Lower lobe of right lung (tissue), 2 donors: ENCODE data around the gene ACOT7. TPM values are rescaled to one million over a fixed set of nuclear protein-coding genes. Genes with fewer than 3 reads are reported as not detected.

Experiments used
- ATAC-seq, 2 donors: fragments of 200-7000 bp; cut with Tn5 transposase; one replicate each; pipeline ENCODE4 v1.9.1; 2020 to 2022; ENCODE audit warnings: mild to moderate bottlenecking in 2 of 2, moderate library complexity in 2 of 2
- DNase-seq: peaks from one replicate; pipeline ENCODE4 v3.0.0-alpha.2; 2020
- H3K27ac ChIP-seq: fragments of 200-600 bp; one replicate; pipeline ENCODE4 v1.8.0; 2022
- H3K27me3 ChIP-seq: fragments of 200-600 bp; one replicate; pipeline ENCODE4 v1.8.0; 2022; ENCODE audit warnings: low read depth
- H3K36me3 ChIP-seq: fragments of 200-600 bp; one replicate; pipeline ENCODE4 v1.8.0; 2022; ENCODE audit warnings: mild to moderate bottlenecking
- H3K4me1 ChIP-seq: fragments of 200-600 bp; one replicate; pipeline ENCODE4 v1.8.0; 2022
- H3K4me3 ChIP-seq: fragments of 200-600 bp; one replicate; pipeline ENCODE4 v1.8.0; 2022; ENCODE audit warnings: mild to moderate bottlenecking
- H3K9me3 ChIP-seq: fragments of 200-600 bp; one replicate; pipeline ENCODE4 v1.8.0; 2022
- CTCF ChIP-seq: fragments of 200-600 bp; IDR thresholded peaks from one replicate; pipeline ENCODE4 v1.8.0; 2022; ENCODE audit warnings: antibody characterized with exemption, mild to moderate bottlenecking
- intact Hi-C: fragments of 100-400 bp; cut with DNase I; formaldehyde crosslinking; loops from one replicate; pipeline ENCODE4 v1.11.0; 2022
- total RNA-seq: library from RNA; stranded (reverse); fragmentation: NEBNext Ultra II Directional; extraction: Animal tissue kit (Norgen Biotek cat#: 25700); gene quantifications from one replicate; pipeline ENCODE4 v1.2.1, GENCODE V29; 2021
- donor health status: DM: no; HTN: yes; CAD: no; lungs with severe emphysema.

The ACOT7 gene
- total RNA-seq, 1 donor from 2014 or later: 28.5 TPM

- ATAC-seq: no peak
- no peak overlapping the region for H3K4me3 ChIP-seq
Measured at GRCh38 chr1:6273380-6273891, 120.1 kb downstream of the ACOT7 start.

GRCh38 chr1:6272868-6273267 is 120.7 kb downstream of the ACOT7 start:
- Histone ChIP-seq H3K36me3 (no peaks in the 10 kb centered on the region), H3K27ac (no peak overlapping the region), H3K4me1 (peaks cover 11% of the 10 kb centered on the region), H3K4me3 (no peak overlapping the region), H3K27me3 (no peaks in the 10 kb centered on the region), H3K9me3 (no peaks in the 10 kb centered on the region)
- ATAC-seq (no peak), DNase-seq (no peak)
- TF ChIP-seq CTCF: no peak
- intact Hi-C loops: no loop called here

More at GRCh38 chr1:6273380-6273891, 120.1 kb downstream of the ACOT7 start:
- Histone ChIP-seq H3K36me3 (no peaks in the 10 kb centered on the region), H3K27me3 (no peaks in the 10 kb centered on the region), H3K4me1 (peaks cover 11% of the 10 kb centered on the region), H3K27ac (no peak overlapping the region), H3K9me3 (no peaks in the 10 kb centered on the region)
- intact Hi-C loops: no loop called here
- TF ChIP-seq CTCF: no peak
- no peak for DNase-seq

GRCh38 chr1:6272452-6272851 is 121.1 kb downstream of the ACOT7 start:
- H3K27me3 ChIP-seq: no peaks in the 10 kb centered on the region
- intact Hi-C loops: no loop called here
- no peak for TF ChIP-seq CTCF
- no peaks in the 10 kb centered on the region for H3K36me3 ChIP-seq
- no peak overlapping the region for H3K4me3 ChIP-seq
- H3K9me3 ChIP-seq: no peaks in the 10 kb centered on the region
- H3K4me1 ChIP-seq: peaks cover 11% of the 10 kb centered on the region
- ATAC-seq: no peak
- no peak overlapping the region for H3K27ac ChIP-seq
- DNase-seq: no peak

GRCh38 chr1:6271554-6271953 is 122.0 kb downstream of the ACOT7 start:
- Histone ChIP-seq H3K27ac (no peak overlapping the region), H3K36me3 (no peaks in the 10 kb centered on the region), H3K4me3 (no peak overlapping the region), H3K9me3 (no peaks in the 10 kb centered on the region), H3K27me3 (no peaks in the 10 kb centered on the region), H3K4me1 (peaks cover 9% of the 10 kb centered on the region)
- intact Hi-C loops: no loop called here
- no peak for TF ChIP-seq CTCF
- ATAC-seq (no peak), DNase-seq (no peak)

GRCh38 chr1:6271006-6271405 is 122.6 kb downstream of the ACOT7 start:
- no peaks in the 10 kb centered on the region for H3K27me3 ChIP-seq
- H3K9me3 ChIP-seq: no peaks in the 10 kb centered on the region
- H3K27ac ChIP-seq: no peak overlapping the region
- DNase-seq (no peak), ATAC-seq (no peak)
- H3K36me3 ChIP-seq: no peaks in the 10 kb centered on the region
- H3K4me3 ChIP-seq: no peak overlapping the region
- intact Hi-C loops: no loop called here
- no peak for TF ChIP-seq CTCF
- H3K4me1 ChIP-seq: peaks cover 6% of the 10 kb centered on the region

- no peak for DNase-seq
- Histone ChIP-seq H3K9me3 (no peaks in the 10 kb centered on the region), H3K27me3 (no peaks in the 10 kb centered on the region), H3K36me3 (no peaks in the 10 kb centered on the region), H3K4me3 (no peak overlapping the region), H3K27ac (no peak overlapping the region), H3K4me1 (no peaks in the 10 kb centered on the region)
- intact Hi-C loops: no loop called here
- TF ChIP-seq CTCF: no peak
- no peak for ATAC-seq
Measured at GRCh38 chr1:6270401-6270800, 123.2 kb downstream of the ACOT7 start.
